ENCODE results near the gene CYP4F11.
"Not testable (repeated sequence)": the region's sequence is repeated elsewhere in the genome, so short reads cannot be mapped to it uniquely, and the experiment has no call there.

CYP4F11 gene

DNA sequence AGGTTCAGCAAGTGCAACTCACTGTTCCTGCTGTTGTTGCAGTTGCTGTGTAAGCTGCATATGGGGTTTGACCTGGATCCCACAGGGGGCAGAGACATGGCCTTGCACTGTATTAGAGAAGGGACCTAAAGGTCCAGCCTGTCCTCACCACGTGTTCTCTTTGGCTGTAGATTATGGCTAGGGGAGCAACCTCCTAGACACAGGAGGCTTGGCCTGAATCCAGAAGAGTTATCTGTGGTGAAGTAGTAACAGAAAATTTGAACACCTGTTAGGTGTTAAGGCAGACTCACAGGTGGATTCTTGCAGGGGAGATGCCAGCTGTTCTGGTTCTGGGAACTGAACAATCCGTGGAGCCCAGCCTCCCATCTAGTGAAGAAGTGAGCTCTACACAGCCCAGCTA is 3.4 kb upstream of the CYP4F11 start:
- H3K4me2 ChIP-seq = no peak overlapping the region
- H3K36me3 ChIP-seq (ENCODE audit: insufficient read depth) = no peaks in the 10 kb centered on the region
- TF ChIP-seq, protein P1, sequence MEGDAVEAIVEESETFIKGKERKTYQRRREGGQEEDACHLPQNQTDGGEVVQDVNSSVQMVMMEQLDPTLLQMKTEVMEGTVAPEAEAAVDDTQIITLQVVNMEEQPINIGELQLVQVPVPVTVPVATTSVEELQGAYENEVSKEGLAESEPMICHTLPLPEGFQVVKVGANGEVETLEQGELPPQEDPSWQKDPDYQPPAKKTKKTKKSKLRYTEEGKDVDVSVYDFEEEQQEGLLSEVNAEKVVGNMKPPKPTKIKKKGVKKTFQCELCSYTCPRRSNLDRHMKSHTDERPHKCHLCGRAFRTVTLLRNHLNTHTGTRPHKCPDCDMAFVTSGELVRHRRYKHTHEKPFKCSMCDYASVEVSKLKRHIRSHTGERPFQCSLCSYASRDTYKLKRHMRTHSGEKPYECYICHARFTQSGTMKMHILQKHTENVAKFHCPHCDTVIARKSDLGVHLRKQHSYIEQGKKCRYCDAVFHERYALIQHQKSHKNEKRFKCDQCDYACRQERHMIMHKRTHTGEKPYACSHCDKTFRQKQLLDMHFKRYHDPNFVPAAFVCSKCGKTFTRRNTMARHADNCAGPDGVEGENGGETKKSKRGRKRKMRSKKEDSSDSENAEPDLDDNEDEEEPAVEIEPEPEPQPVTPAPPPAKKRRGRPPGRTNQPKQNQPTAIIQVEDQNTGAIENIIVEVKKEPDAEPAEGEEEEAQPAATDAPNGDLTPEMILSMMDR (conservative IDR thresholded peaks at IDR 0.05; ENCODE audit: low read depth, low read length) = no peak
- H3K27me3 ChIP-seq (ENCODE audit: insufficient read depth, low read depth) = no peaks in the 10 kb centered on the region; the same call in 1 of the 2 replicates
- H3K9ac ChIP-seq = no peak overlapping the region
- H3K27ac ChIP-seq = no peak overlapping the region
- H3K4me1 ChIP-seq (ENCODE audit: low read depth, poor library complexity, severe bottlenecking) = no peaks in the 10 kb centered on the region
- H4K20me1 ChIP-seq (ENCODE audit: insufficient read depth) = no peaks in the 10 kb centered on the region
- no peak overlapping the region for H3K4me3 ChIP-seq (IDR thresholded peaks at IDR 0.05; ENCODE audit: insufficient read depth, low read depth, low read length)
- no peak overlapping the region for H2AFZ ChIP-seq (ENCODE audit: low read depth)
- H3K79me2 ChIP-seq (ENCODE audit: insufficient read depth, low read depth) = no peaks in the 10 kb centered on the region

DNA sequence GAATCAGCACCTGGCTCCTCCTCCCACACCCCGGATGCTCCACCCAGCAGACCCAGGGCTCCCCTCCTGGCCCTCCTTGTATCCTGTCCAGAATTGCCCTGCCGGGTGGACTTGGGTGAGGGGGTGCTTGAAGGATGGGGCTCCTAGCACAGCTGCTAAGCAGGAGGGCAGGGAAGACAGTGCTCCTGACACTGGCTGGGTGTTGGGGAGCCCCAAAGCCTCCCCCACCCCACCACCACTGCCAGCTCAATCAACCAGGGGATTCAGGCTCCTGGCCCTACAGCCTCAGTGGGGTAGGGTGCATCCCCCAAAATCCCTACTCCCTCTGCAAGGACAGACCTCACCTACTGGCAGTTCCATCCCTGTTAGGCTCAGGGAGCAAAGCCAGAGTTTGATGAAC is 2.6 kb upstream of the CYP4F11 start:
- no peaks in the 10 kb centered on the region for H3K79me2 ChIP-seq (ENCODE audit: insufficient read depth, low read depth)

DNA sequence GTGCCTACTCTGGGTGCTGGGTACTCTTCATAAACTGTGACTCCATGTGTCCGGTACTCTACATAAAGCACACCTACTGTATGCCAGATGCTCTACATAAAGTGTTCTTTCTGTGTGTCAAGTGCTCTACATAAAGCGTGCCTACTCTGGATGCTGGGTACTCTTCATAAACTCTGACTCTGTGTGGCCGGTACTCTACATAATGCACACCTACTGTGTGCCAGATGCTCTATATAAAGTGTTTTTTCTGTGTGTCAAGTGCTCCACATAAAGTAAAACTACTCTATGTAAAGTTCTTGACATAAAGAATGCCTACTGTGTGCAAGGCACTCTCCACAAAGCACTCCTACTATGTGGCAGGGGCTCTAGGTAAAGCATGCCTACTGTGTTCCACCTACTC is 1.8 kb upstream of the CYP4F11 start:
- H3K4me2 ChIP-seq = no peak overlapping the region
- TF ChIP-seq, protein P1 (conservative IDR thresholded peaks at IDR 0.05; ENCODE audit: low read depth, low read length) = no peak
- no peaks in the 10 kb centered on the region for H4K20me1 ChIP-seq (ENCODE audit: insufficient read depth)
- no peaks in the 10 kb centered on the region for H3K4me1 ChIP-seq (ENCODE audit: low read depth, poor library complexity, severe bottlenecking)
- no peak overlapping the region for H2AFZ ChIP-seq (ENCODE audit: low read depth)
- no peaks in the 10 kb centered on the region; the same call in 1 of the 2 replicates for H3K27me3 ChIP-seq (ENCODE audit: insufficient read depth, low read depth)
- no peaks in the 10 kb centered on the region for H3K36me3 ChIP-seq (ENCODE audit: insufficient read depth)
- H3K4me3 ChIP-seq (IDR thresholded peaks at IDR 0.05; ENCODE audit: insufficient read depth, low read depth, low read length) = no peak overlapping the region
- no peaks in the 10 kb centered on the region for H3K79me2 ChIP-seq (ENCODE audit: insufficient read depth, low read depth)
- H3K9ac ChIP-seq = no peak overlapping the region
- no peak overlapping the region for H3K27ac ChIP-seq

More for the DNA sequence above, 2.6 kb upstream of the CYP4F11 start:
- no peak overlapping the region for H3K9ac ChIP-seq
- H3K27ac ChIP-seq = no peak overlapping the region
- no peak overlapping the region for H3K4me2 ChIP-seq
- no peaks in the 10 kb centered on the region for H3K36me3 ChIP-seq (ENCODE audit: insufficient read depth)
- H3K4me1 ChIP-seq (ENCODE audit: low read depth, poor library complexity, severe bottlenecking) = no peaks in the 10 kb centered on the region
- H4K20me1 ChIP-seq (ENCODE audit: insufficient read depth) = no peaks in the 10 kb centered on the region
- no peaks in the 10 kb centered on the region; the same call in 1 of the 2 replicates for H3K27me3 ChIP-seq (ENCODE audit: insufficient read depth, low read depth)
- TF ChIP-seq, protein P1 (conservative IDR thresholded peaks at IDR 0.05; ENCODE audit: low read depth, low read length) = no peak
- no peak overlapping the region for H3K4me3 ChIP-seq (IDR thresholded peaks at IDR 0.05; ENCODE audit: insufficient read depth, low read depth, low read length)
- no peak overlapping the region for H2AFZ ChIP-seq (ENCODE audit: low read depth)

DNA sequence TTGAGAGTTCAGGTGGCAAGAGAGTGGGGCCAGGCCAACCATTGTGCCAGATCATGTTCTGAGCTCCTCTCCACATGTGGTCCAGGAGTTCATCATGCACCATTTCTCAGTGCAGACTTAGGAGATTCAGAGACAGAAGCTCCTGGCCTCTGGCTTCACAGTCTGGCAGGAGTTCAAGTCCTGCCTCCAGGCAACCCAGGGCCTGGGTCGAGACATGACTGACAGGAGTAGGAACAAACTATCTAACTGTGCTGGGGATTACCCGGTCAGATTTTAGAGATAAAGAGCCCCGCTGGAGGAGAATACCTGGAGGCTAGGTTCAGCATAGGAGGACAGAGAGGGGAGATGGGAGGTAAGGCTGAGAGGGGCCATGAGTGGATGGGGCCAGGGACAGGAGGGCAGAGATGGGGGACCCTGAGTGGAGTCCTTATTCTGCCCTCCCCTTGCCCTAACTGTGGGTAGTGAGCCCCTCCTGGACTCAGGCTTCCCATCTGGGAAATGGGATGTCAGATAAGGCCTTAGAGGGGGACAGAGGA is 906 bp upstream of the CYP4F11 start:
- no peaks in the 10 kb centered on the region for H3K4me1 ChIP-seq (ENCODE audit: low read depth, poor library complexity, severe bottlenecking)
- no peak overlapping the region for H3K9ac ChIP-seq
- no peaks in the 10 kb centered on the region for H3K79me2 ChIP-seq (ENCODE audit: insufficient read depth, low read depth)
- no peak overlapping the region for H3K27ac ChIP-seq
- no peaks in the 10 kb centered on the region for H4K20me1 ChIP-seq (ENCODE audit: insufficient read depth)
- H2AFZ ChIP-seq (ENCODE audit: low read depth) = no peak overlapping the region
- no peaks in the 10 kb centered on the region for H3K36me3 ChIP-seq (ENCODE audit: insufficient read depth)
- H3K27me3 ChIP-seq (ENCODE audit: insufficient read depth, low read depth) = no peaks in the 10 kb centered on the region; the same call in 1 of the 2 replicates
- no peak overlapping the region for H3K4me3 ChIP-seq (IDR thresholded peaks at IDR 0.05; ENCODE audit: insufficient read depth, low read depth, low read length)
- TF ChIP-seq, protein P1 (conservative IDR thresholded peaks at IDR 0.05; ENCODE audit: low read depth, low read length) = no peak
- no peak overlapping the region for H3K4me2 ChIP-seq

DNA sequence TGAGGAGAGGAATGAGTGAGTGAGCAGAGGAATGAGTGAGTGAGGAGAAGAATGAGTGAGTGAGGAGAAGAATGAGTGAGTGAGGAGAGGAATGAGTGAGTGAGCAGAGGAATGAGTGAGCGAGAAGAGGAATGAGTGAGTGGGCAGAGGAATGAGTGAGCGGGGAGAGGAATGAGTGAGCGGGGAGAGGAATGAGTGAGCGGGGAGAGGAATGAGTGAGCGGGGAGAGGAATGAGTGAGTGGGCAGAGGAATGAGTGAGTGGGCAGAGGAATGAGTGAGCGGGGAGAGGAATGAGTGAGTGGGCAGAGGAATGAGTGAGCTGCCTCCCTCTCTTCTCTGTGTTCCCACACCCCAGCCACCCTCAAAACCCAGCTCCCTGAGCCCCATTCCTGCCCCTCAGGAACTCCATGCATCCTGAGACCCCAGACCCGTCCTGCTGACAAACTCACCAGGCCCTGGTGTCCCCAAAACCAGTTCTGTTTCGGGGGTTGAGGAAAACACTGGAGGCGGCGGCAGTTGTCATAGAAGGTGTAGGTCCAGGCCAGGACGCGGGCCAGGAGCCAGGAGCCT is 483 bp downstream of the CYP4F11 start:
- not testable (repeated sequence) for H2AFZ ChIP-seq (ENCODE audit: low read depth); H3K36me3 ChIP-seq (ENCODE audit: insufficient read depth); H3K9ac ChIP-seq; H3K27ac ChIP-seq; H3K27me3 ChIP-seq (ENCODE audit: insufficient read depth, low read depth); H4K20me1 ChIP-seq (ENCODE audit: insufficient read depth); H3K79me2 ChIP-seq (ENCODE audit: insufficient read depth, low read depth); H3K4me2 ChIP-seq; H3K4me1 ChIP-seq (ENCODE audit: low read depth, poor library complexity, severe bottlenecking); H3K4me3 ChIP-seq (IDR thresholded peaks at IDR 0.05; ENCODE audit: insufficient read depth, low read depth, low read length)
